Effector CD8-positive, alpha-beta T cell (primary cell): ENCODE measurements around the gene FTO.

Source experiments
- DNase-seq: peaks from one replicate; lab custom pipeline; 2025; lab: John Stamatoyannopoulos, UW

FTO gene

DNA sequence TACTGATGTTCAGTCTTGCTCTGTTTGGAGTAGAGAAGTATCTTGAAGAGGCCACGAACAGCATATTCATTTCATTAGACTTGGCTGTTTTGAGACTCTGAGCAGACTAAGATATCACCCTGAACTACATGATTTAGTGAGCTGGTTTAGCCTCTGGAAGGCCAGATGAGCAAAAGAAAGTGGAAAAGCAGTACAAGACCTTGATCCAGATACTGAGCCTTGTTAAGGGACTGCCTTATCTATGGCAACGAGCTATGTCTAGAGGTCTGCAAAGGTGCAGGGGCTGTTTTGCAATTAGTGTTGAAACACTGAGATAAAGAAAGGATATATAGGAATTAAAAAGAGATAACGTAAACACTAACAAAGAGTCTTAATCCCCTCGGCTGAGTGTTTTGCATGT is 351.2 kb downstream of the FTO start:
- no peak for DNase-seq

DNA sequence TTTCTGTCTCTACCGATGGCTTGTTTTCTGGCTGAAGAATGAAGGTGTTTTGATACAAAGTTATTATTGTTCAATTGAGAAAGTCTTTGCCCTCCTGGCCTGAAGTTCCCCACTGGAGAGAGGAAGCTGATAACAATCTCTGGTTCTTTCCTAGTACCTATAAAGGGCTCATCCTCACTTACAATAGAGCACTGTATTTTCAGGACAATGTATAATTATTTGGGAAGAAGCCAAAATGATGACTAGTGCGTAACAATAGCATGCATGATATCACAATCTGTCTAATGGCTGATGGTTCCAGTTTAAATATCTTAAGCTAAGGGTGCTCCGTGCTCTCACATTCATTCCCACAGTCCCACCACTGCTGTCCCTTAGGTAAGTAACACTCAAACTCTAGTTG is 351.9 kb downstream of the FTO start:
- no peak for DNase-seq

DNA sequence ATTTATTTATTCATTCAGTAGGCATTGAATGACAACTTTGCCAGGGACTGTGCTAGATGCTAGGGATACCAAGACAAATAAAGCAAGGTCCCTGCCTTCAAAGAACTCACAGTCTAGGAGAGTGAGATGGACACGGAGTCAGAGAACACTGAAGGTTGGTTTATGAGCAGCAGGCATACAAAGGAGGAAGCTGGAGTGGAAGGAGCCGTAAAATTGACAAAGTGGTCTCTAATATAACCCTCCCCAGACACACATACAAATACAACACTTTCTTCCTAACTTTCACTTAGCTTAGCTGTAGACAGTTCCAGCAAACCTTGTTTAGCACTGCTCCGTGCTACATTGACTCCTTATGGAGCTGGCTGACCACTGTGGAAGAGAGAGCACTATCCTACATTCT is 353.0 kb downstream of the FTO start:
- DNase-seq: no peak

DNA sequence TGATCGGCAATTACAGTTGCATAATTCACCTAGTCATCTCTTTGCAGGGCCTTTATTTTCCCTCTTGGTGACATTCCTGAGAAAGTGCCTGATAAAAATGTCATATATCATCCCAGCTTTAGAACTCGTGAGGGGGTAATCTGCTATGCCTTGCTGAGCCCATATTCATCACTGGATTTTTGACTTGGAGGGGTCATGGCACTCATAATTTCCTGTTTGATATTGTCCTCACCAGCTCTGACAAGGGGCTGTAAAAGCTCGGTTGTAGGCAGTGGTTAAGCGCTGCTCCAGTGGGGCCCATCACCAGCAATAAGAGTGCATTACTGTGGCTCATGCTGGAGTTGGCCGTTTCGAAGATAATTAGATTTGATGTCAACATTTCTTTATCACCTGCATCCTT is 355.4 kb downstream of the FTO start:
- DNase-seq: no peak

DNA sequence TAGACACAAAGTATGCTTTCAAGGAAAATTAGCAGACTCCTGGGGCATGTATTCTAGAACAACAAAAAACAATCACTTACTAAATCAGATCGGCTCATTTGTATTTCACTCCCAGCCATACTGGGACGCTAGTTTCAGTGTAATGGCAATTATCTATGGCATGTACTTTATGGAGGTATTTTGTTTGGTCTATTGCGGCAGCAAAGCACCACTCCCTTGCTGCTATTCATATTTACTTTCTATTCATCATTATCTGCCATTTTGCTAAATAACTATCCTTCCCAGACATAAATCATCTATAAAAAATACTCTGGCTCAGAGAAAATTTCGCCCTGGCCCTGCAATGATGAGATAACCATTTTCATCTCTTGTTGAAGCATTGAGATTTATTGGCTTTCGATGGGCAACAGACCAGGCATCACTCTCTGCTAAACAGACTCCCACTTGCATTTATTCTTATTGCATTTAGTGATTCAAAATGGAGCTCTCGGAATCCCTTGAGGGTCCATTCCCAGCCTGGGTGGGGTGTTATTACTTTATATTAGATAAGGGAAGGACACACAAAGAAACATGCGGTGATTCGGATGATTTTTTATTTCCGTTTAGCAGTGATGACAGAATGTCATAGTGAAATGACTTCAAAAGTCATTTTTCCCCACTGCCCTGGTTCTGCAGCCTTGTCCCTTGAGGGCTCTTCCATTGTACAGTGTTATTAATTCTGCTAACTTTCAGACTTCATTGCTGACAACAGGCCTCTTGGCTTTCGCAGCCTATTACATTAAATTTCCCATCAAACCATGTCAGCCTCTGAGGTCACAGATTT is 356.9 kb downstream of the FTO start:
- no peak for DNase-seq

DNA sequence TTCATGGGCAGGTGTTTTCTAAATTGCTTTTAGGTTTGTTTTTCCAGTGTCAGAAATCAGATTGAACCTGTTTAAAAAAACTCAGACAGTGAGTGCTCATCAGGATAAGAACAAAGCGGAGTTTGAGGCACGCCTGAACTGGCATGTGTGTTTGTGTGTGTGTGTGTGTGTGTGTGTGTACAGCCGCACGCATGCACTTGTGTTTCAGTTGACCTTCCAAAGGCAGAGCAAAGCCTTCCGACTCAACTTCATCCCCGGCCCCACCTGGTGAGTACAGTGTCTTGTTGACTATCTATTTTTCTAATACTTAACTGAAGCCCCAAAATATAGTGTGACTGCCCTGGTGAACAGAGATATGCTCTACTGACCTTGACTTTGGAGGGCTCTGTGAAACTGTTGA is 357.5 kb downstream of the FTO start:
- DNase-seq: no peak

DNA sequence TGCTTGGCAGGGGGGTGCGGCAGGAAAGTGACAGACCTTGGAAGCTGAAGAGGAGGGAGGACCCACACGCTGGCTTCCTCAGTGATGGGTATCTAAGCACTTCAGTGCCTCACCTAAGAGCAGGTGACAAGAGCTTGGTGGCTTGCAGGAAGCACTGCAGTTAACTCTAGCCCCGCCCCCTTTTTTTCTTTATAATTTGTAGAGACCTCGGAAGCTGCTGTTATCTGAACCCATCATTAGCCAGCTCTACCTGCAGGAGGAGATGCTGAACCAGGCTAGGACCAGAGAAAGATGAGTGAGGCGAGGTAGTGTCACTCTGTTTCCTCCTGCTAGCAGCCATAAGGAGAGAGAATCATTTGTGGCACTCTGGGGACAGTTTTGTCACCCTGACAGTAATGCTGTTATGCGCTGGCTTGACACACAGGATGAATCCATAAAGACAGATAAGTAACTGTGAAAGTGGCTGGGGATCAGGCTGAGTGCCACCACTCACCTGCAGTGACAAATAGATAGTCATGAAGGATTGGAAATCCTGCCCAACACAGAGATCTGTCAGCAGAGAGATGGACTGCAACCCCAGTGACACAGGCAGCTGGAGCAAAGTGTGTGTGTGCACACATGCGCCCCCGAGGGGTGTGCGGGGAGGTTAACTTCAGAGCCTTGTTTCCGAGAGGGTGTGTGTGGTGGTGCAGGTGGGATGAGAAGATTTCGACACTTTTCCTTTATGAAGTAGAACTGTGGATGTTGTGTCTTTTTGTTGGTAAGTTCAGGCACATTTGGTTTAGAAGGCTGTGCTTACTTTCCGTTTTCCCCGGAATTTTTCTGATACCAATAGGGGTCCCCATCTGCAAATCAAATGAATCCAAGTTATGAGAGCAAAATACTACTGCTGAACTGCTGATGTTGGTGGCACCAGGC is 358.7 kb downstream of the FTO start:
- no peak for DNase-seq

DNA sequence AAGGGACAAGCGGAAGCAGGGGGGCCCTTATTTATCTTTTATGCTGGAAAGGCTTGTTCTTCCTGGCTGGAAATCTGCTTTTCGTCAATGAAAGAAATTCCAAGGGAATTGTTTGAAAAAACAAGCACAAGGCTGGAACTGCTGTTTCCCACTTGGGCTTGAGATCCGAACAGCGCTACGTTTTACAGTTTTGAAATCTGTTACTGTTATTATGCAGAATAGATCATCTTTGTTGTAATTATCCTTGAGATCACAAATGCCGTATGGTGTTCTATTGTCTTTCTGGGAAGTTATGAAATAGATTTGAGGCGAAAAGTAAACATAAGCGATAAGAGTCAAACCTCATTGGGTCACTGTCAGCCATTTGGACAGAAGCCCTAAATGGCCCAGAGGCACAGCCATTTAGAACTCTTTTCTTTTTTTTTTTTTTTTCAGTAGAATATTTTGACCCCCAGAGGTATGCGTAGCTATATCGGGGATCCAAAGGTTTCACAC is 359.4 kb downstream of the FTO start:
- DNase-seq: no peak

DNA sequence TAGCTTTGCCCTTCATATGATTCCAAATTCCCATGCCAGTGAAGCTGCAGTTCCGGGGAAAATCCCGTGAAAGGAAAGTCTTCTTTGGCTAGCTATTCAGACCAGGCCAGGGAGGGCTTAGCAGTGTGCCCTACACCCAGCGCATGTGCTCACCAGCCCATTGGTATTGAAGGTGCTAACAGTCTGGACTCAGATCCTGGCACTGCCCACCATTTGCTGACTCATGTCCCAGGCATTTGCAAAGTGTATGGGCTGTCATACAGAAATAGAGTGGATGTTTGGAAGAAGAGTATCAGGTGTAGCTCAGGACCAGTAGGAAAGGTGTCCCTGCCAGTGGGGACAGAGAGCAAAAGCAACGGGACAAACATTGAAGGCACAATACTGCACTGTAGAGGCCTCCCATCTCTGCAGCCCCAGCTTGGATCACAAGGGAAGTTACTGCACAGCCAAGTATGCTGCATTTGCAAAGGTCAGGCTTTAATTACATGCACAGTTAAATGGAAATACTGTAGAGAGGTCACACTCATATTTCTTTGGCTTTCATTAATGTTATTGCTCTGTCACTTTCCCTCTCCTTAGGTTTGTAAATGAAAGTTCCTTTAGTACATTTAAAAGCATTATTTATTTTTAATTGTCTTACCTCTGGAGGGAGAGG is 362.6 kb downstream of the FTO start:
- DNase-seq: no peak

DNA sequence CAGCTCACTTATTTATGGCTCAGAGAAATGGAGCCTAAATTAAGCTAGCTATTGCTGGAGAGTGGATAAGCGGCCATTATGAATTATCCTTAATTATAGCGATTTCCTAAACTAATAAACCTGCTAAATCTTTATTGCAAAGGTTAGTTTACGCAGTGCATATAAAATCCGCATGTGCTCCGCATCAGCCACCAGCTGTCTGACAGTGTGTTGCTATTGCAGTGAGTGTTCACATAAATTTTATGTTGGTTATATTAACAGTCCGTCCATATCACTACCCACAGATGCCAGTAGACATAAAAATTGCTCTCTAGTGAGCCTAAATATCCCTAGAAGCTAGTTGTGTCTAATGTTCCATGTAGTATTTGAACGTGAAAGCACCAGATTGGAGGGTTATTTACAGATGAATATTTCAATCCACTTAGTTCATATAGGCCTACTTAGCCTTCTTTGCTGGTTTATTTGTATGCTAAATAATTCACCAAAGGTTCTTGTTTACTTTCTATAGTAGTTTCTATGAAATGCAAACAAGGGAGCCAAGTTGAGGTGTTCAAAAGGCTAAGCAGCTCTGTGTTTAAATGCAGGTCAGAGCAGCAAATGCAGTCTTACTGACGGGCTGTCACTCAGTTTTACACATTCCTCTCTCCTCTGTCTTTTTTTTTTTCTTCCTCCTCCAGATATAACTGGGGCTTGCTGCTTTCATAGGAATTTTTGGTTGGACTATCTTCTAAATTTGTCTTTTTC is 363.5 kb downstream of the FTO start:
- no peak for DNase-seq

DNA sequence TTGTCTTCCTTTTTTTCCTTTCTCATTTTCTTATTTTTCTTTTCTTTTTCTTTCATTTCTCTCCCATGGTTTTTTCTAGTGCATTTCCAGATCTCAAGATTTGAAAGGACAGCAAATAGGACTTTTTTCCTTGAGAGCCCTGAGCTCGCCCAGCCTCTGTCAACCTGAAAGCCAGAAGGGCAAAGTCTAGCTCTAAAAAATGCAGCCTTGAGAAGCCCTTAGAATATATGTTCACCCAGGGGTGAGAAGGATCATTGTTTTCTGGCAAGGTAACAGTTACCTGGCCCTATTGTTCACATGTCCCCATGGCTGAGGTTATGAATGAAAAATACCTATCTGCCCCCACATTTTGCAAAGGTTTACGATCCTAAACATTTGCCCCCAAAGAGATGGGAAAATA is 364.3 kb downstream of the FTO start:
- DNase-seq: no peak

DNA sequence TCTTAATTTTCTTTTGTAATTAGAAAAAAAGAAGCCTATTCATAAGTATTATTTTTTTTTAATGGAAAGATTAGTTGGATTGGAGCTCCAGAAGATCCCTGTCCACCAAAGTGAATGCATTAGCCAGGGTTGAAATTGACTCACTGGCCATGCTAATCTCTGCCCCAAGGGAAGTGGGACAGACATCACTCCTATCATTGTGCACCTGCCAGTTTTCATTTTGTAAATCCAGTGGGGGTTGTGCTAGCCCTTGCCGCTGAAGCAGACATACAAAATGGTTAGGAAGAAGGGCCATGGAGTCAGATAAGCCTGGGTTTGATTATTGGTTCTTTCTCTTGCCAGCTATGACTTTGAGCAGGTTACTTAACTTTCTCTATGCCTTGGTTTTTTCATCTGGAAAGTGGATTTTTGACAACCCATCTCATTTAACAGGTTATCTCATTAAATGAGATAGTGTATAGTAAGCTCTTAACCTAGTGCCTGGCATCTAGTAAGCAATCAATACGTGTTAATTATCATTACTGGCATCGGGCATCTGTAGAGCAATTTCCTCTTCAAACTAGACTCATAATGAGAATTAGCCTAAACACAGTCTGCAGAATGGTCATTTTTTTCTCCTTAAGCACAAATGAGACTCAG is 365.8 kb downstream of the FTO start:
- no peak for DNase-seq

DNA sequence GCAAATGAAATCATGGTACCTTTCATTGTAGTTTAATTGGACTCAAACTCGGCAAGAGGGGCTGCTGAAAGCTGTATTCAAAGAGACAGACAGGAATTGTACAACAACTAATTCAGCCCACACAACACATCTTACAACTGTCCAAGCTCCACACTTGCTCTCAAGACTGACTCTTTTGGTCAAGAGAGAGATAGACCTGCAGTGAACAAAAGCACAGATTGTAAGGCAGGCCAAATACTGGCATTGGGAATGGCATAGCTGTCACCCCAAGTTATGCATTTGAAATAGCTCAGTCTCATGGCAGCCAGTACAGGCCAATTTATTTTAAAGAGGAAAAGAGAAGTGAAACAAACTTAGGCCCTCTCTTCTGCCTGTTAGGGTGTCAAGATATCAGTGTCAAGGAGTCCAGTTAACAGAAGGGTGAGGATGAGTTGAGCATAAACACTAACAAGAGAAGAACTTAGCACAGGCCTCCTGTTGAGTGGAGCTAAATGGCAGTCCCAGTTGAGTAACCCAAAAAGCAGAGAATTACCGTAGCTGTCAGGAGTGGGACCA is 366.9 kb downstream of the FTO start:
- DNase-seq: no peak

DNA sequence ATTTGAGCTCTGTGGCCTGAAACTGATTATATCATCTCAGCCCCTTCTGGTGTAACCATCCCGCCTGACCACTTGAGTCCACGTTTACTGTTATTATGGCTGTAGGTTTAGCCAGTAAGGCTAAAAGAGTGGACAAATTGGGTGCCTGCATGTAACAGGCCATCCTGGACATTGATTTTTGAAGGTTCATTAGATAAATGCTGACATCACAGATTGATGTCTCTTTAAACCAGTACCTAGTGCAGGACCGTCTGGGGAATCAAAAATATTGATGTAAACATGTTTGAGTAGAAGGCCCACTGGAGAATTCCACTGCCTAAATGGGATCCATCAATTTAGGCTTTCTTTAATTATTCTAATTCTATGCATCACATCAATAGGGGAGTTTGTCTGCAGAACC is 367.6 kb downstream of the FTO start:
- DNase-seq: no peak

DNA sequence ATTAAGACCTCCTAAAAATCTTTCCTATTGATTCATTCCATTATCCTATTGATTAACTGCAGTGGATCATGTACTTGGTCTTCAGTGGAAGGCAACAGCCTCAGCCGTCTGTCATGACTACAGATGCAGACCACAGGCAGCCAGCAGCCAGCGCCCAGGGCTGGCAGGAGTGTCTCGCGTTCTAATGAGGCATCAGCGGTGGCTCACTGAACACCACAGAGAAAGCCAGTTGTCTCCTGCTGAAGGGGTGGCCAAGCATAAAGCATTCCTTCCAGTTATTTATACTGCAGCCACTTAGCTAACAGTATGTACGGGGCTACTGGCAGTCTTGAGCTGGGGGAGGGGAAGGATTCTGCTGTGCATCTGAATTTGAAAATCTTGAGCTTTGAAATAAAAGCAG is 368.3 kb downstream of the FTO start:
- no peak for DNase-seq

DNA sequence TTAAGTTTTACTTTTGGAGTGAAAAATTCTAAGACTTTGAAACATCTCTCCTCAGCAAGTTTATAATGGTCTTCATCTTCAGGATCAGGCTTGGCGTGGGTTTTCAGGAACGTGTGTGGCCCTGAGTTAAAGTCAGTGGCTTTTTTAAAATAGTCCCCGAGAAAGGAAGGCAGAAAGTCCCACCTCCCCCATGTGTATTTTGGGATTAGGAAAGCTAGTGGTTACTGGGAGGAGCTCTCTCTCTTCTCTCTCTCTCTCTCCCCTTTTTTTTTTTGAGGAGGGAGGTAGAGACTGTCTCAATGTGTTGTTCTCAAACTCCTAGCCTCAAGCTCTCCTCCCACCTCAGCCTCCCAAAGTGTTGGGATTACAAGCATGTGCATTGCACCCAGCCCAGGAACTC is 369.4 kb downstream of the FTO start:
- no peak for DNase-seq

DNA sequence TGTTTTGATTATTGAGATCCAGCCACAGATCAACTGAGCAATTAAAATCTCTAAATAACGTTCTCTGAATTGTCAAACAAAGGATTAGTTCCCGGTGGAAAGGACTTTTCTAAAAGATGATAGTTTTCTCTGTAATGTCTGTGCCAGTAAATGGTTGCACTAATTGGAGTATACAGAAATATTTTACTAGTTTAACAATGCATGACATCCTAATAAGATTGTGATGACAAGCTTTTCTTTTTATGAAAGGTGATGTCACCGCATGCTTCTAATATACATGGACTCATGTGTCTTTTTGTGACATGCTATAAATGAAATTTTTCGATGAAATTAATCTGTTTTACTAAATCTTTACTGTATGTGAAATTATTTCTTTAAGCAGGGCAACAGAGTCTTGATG is 371.5 kb downstream of the FTO start:
- DNase-seq: no peak

DNA sequence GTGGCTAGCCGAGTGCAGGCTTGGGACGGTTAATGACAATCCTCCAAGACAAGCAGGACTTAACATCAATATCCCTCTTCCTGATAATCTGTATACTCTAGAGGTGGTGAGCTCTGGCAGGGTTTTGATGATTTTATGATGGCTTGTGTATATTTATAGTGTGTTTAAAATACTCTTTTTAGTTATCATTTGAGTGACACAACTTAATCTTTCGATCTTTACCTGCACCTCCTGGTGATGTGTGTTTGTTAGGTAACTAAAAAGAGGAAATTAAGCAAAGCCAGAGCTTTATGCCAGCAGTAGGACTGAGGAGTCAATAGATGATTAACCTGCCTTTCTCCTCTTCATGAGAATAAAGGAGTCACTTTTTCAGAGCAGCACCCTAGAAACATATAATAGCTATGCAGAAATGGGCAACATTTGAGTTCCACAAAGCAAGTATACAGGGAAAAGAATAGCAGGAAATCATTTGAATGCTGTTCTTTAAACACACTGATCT is 372.1 kb downstream of the FTO start:
- no peak for DNase-seq

DNA sequence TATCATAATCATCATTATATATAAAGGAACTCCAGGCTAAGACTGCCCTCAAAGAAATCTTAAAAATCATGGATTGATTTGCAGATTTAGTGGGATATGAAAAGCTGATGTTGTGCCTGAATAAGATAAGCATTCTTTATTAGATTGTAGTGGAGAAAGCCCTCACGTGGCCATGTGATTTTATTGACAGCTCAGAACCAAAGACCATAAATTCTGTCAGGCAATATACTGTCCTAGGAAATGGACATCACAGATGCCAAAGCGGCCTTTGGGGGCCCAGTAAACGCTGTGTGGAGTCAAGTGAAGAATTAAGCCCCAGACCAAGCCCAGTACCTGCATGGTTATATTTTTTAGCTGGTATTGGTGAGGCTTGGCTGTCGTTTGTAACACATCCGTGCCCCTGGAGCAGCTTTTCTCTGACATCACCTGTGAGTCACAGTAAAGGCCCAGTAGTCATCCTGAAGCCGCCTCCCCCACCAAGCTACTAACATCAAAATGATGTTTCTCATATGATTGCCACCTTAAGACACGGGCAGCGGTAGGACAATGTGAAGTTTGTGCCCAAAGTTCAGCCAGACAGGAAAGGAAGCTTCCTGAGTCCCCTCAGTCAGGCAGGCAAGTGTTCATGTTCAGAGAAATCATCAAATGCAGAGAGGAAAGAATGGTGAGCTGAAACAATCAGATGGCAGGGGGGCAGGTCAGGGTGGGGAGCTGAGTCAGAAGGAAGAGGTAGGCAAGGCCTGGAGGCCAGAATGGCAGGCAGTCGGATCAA is 373.3 kb downstream of the FTO start:
- no peak for DNase-seq

DNA sequence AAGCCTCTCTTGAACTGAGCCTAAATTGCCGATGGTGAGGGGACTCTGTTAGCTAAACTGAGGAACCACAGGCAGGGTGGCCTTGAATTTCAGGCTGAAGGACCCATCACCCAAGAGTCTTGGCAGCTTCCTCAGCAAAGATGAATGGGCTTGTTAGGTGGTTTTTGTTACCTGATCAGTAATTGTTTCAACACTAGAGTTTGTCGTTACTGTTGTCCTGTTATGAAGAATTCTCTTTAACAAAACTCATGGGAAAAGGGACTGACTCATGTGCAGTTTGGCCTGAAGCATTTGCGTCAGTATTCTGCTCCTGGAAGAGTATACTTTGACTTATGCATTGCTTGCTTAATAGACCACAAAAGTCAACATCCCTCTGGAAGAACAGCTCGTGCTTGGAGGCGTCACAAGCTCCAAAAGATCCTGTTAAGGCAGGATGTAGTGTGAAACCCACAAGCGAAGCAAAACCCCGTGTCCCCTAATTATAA is 376.6 kb downstream of the FTO start:
- DNase-seq: no peak
